GM19099 (cell line): ENCODE results near the gene TVP23C.

ENCODE experiments used
- POLR2A ChIP-seq: IDR thresholded peaks from 3 replicates; pipeline ENCODE4 v1.6.1; 2011; ENCODE audit warnings: low read depth; ENCODE audit not compliant: insufficient read length; ENCODE audit errors: extremely low read depth

The TVP23C gene

GRCh38 chr17:15452746-15453145 is 110.5 kb downstream of the TVP23C start:
- no peak for TF ChIP-seq POLR2A
